Astrocyte of the hippocampus (primary cell): ENCODE data around the gene KRT6B.
"Not testable (repeated sequence)": the region's sequence is repeated elsewhere in the genome, so short reads cannot be mapped to it uniquely, and the experiment has no call there.

ENCODE experiments used
- DNase-seq: peaks from one replicate; pipeline ENCODE4 v3.0.0; 2011; ENCODE audit warnings: low read depth, low spot score

Gene KRT6B

GRCh38 chr12:52452101-52452500, at the start of gene KRT6B:
Gene KRT6B, minus strand, starts transcription at chr12:52452146. Its CDS starts 68 bp downstream, at chr12:52452078.
- no peak for DNase-seq

DNA sequence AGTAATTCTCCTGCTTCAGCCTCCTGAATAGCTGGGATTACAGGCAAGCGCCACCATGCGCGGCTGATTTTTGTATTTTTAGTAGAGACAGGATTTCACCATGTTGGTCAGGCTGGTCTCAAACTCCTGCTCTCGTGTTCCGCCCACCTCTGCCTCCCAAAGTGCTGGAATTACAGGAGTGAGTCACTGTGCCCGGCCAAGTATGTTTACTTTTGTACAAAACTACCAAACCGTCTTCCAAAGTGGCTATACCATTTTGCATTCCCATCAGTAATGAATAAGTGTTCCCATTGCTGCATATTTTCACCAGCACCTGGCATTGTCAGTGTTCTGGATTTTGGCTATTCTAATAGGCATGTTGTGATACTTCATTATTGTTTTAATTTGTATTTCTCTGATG, 49.5 kb upstream of the KRT6B start:
- no peak for DNase-seq

DNA sequence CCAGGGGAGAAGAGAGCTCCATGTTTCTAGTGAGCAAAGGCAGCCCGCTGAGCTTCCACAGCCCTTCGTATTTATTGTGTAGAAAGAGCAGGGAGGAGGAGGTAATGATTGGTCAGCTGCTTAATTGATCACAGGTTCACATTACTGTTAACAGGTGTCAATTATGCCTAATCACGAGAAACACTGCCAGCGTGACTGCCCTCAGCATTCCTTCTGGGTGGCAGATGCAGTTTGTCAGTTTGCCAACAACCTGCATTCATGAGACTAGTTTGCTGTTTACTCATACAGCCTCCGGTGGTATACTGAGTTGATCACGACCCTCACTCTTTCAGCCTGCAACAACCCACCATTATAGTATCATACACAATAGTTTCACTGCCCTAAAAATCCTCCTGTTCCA, 48.6 kb upstream of the KRT6B start:
- not testable (repeated sequence) for DNase-seq

DNA sequence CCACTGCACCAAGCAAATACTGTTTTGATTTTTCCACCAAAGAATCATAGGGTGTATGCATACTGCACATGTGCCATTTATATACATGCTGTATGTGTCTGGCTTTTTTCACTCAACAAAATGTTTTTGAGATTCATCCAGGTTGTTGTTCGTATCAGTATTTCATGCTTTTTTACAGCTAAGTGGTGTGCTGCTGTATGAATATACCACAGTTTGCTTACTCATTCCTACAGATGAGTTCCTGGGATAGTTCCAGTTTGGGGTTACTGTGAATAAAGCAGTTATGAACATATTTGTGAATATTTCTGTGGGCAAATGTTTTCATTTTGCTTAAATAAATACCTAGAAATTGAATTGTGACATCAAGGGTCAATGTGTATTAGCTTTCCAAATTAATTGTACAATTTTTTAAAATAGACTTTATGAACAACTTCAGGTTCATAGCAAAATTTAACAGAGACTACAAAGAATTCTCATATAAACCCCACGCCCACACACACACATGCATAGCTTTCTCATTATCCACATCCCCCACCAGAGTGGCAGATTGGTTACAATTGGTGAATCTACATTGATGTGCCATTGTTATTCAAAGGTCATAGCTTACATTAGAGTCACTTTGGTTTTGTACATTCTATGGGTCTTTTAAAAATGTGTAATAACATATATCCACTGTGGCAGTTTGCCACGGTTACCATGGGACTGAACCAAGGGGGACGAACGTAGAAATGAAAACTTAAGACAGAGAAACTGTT, 48.0 kb upstream of the KRT6B start:
- no peak for DNase-seq

- DNase-seq, result no peak
Measured at GRCh38 chr12:52498946-52499345, 47.0 kb upstream of the KRT6B start.

- no peak for DNase-seq
Measured at GRCh38 chr12:52497975-52498374, 46.0 kb upstream of the KRT6B start.

DNA sequence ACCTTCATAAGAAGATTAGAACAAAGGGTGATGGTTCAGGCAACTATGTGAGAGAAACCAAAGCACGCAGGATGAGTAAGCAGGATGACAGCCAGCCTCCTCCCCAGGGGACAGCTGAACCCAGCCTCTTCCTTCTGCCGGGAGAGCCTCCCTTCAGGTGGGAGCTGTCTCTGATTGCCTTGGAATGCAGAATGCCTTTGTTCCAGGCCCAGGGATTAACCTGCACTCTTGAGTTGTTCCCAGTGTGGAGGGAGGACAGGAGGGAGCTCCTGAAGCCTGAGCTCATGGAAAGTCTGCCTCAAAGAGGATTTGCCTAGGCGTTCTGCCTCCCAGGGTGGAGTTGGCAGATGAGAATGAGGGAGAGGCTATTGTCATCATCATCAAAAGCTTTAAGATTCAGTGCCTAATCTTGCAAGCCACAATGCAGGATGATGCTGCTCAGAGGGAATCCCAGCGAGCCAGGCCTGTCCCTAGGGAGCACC, 44.7 kb upstream of the KRT6B start:
- DNase-seq, result peak; percentile 26

DNA sequence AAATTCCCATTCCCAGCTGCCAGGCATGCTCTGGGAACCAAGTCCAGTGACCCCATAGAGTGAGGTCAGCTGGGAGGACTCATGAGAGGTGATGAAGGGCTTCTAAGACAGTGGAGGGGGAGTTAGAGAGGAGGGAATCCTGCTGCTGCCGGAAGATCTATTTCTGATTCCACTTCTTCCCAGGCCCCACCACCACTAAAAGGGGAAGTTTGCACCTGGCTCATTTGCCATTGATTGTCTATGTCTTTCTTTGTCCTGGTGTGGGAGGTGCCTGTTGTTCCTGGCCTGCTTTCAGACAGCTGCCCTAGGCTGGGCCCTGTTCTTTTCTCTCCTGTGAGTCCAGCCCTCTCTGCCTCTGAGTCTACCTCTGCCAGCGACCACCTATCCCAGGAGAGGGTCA, 44.1 kb upstream of the KRT6B start:
- no peak for DNase-seq

- peak; percentile 10 for DNase-seq
Measured at GRCh38 chr12:52495389-52495788, 43.4 kb upstream of the KRT6B start.

DNA sequence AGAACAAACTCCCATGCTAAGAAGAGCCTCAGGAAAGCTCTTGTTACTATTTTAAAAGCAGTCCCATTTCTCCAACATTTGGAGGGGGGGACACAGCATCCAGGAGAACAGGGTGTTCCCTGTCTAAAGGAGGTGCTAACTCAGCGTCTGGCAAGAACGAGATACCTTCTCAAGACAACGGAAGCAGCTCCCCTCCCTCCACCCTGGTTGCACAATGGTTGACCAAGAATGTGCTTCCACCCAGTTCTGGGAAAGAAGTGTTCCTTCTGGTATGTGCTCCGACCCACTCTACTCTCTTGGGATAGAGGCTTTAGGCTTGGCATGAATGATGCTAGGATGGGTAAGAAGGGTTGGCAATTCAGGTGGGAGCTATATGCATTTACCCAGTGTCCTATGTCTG, 42.6 kb upstream of the KRT6B start:
- no peak for DNase-seq

- DNase-seq, result no peak
Measured at GRCh38 chr12:52494100-52494499, 42.2 kb upstream of the KRT6B start.

GRCh38 chr12:52493172-52493571, 41.2 kb upstream of the KRT6B start, which contains the start of gene KRT6A:
Gene KRT6A, minus strand, starts transcription at chr12:52493257. Its CDS starts 69 bp downstream, at chr12:52493188.
- DNase-seq, result no peak

GRCh38 chr12:52492405-52492804, 40.5 kb upstream of the KRT6B start:
- not testable (repeated sequence) for DNase-seq

DNA sequence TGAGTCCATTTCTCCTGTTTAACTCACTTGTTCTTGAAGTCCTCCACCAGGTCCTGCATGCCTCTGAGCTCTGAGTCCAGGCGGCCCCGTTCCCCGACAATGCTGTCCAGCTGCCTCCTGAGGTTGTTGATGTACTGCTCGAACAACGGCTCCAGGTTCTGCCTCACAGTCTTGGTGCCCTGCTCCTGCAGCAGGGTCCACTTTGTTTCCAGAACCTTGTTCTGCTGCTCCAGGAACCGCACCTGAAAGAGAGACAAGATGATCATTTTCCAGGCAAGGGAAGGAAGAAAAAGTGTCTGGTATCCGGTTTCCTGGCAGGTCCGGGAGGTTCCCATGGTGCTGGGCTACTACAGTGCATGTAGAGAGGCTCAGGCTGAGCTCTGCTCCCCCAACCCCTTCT, 39.5 kb upstream of the KRT6B start:
- DNase-seq, result not testable (repeated sequence)

- DNase-seq, result no peak
Measured at GRCh38 chr12:52488736-52489135, 36.8 kb upstream of the KRT6B start.

DNA sequence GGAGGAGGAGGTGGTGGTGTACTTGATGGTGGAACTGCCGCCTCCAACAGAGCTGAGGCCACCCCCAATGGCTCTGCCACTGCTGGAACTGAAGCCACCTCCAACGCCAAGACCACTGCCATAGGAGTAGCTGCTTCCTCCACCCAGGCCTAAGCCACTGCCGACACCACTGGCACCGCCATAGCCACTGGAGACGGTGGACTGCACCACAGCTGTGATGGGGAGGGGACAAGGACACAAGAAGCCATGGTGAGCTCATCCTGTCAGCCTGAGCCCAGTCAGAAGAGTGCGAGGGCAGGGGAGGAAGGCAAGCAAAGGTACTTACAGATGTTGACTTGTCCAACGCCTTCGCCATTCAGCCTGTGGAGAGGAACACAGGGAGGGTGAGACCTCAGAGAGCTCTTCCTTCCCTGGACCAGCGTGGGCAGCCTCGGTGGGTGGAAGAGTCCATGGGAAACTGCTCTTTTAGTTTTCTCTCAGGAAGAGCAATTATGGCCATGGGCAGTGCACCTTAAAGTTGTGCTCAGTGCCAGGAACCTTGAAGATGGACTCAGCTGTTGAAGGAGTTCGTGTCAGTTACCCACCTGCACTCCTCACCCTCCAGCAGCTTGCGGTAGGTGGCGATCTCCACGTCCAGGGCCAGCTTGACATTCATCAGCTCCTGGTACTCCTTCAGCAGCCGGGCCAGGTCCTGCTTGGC, 35.9 kb upstream of the KRT6B start:
- DNase-seq, result not testable (repeated sequence)

DNA sequence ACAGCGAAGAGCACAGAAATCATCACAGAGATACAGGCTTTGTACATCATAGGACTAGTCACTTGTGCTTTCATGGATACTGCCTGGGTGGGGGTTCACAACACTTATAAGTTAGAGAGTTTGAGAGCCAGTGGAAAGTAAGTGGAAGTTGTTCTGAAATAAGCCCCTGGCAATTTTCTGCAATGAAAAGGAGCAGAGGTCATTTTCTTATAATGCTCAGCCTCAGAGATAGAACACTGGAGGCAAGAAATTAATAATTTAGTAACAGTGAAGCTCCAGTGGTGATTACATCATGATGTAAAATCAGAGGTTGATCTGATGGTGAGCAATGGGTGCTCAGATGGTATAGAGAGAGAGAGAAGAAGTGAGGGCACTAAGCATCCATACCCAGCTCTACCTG, 35.3 kb upstream of the KRT6B start:
- no peak for DNase-seq

GRCh38 chr12:52486166-52487105, 34.5 kb upstream of the KRT6B start:
- no peak for DNase-seq

DNA sequence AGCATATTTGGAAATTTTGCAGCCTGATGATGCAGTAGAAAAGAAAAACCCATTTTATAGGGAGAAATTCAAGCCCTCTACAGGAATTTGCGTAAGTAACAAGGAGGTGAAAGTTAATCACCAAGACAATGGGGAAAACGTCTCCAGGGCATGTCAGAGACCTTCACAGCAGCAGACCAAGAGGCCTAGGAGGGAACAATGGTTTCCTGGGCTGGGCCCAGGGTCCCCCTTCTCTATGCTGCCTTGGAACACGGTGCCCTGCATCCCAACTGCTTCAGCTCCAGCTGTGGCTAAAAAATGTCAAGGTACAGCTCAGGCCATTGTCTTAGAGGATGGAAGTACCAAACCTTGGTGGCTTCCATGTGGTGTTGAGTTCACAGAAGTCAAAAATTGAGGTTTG, 28.1 kb upstream of the KRT6B start:
- no peak for DNase-seq

GRCh38 chr12:52477651-52478050, 25.7 kb upstream of the KRT6B start:
- no peak for DNase-seq

DNA sequence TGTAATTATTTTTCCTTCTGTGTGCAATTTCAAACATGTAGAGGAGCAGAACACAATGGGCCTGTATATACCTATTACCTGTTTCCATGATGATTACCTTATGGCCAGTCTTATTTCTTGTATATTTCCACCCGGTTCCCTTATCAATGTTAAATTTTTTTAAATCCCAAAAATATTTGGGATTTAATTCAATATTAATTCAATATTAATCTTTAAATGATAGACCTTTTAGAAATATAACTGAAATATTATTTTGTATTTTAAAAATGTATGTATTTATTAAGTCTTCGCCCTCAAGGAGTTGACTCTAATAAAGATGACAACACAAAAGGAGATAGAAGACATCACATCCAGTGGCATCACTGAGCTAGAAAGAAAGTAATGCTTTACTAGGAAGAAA, 22.3 kb upstream of the KRT6B start:
- no peak for DNase-seq

DNA sequence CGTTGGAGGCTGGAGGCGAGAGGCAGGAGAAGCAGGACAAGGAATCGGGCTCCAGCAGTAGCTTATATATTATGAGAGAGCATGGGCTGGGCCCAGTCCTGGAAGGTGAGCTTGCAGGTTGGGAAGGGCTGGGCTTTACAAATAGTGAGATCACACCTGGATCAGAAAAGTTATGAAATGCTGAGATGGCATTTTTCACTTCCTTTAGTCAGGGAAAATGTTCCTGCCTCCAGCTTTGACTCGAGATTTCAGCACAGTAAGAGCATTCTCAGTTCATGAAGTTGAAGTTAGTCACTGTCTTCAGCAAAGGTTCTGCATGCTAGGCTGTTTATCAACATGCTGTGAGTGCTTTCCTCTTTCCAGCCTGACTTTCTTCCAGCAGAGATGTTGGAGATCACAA, 21.8 kb upstream of the KRT6B start, which contains the start of gene KRT6C:
KRT6C (minus strand) TSS at position 38 of the 400 bp plus-strand sequence. CDS start 68 bp downstream, outside the sequence.
- DNase-seq, result no peak
